Measurements from ENCODE around the gene ANKRD13B. TPM values are rescaled to one million over a fixed set of nuclear protein-coding genes. Genes with fewer than 3 reads are reported as not detected.

The ANKRD13B gene
- total and polyA plus RNA-seq, 3 donors from 2014 or later, result 32.8 to 59.8 (median 48.8) TPM

DNA sequence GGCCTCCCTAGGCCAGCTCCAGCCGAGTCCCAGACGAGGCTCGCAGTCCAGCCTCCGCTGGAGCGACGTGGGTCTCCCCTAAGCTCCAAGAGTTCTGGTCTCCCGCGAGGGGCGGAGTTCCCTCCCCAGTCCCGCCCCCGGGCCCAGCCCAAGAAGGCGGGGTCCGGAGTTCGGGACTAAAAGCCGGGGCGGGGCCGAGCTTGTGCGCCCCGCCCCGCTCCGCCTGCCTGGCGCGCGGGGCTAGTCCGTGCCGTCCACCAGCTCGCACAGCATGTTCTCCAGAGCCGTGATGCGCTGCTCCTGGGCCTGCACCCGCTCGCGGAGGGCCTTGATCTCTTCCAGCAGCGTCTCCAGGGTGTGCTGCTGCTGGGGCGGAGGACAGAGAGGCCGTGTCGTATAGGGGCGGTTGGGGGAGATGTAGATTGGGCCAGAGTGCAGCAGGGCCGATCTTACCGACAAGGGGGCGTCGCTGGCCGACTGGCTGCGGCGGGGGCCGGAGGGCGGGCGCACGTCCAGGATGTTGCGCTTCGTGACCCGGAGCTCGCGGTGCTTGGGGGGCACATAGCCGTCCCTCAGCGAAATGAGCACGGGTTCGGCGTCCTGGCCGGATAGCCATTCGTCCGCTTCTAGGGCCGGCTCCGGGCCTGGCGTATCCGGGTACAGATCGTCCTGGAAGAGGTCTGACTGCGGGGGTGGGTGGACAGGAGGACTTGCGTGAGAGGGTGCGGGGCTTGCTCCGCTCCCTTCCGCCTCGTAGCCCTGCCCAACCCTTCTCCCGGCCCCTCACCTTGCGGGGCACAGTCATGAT, 22.8 kb downstream of the ANKRD13B start:
- 2% methylated on average over 7 to 54 of the region's 74 CpGs for WGBS, 2 donors
- peaks cover 39% of the 10 kb centered on the region for H3K4me1 ChIP-seq
- no peaks in the 10 kb centered on the region for H3K27me3 ChIP-seq
- no peaks in the 10 kb centered on the region for H3K36me3 ChIP-seq (ENCODE audit: low read depth, missing control alignments)
- H3K9me3 ChIP-seq, result no peaks in the 10 kb centered on the region
- peak overlapping the region; percentile 36 to 51 for H3K4me3 ChIP-seq
- DNase-seq, result peak; percentile 91
- intact Hi-C loops (cut with DNase I; ENCODE audit: low total_unique reads), result no loop called here
- TF ChIP-seq, protein P1, sequence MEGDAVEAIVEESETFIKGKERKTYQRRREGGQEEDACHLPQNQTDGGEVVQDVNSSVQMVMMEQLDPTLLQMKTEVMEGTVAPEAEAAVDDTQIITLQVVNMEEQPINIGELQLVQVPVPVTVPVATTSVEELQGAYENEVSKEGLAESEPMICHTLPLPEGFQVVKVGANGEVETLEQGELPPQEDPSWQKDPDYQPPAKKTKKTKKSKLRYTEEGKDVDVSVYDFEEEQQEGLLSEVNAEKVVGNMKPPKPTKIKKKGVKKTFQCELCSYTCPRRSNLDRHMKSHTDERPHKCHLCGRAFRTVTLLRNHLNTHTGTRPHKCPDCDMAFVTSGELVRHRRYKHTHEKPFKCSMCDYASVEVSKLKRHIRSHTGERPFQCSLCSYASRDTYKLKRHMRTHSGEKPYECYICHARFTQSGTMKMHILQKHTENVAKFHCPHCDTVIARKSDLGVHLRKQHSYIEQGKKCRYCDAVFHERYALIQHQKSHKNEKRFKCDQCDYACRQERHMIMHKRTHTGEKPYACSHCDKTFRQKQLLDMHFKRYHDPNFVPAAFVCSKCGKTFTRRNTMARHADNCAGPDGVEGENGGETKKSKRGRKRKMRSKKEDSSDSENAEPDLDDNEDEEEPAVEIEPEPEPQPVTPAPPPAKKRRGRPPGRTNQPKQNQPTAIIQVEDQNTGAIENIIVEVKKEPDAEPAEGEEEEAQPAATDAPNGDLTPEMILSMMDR (IDR thresholded peaks at IDR 0.05), result no peak
- TF ChIP-seq POLR2A (IDR thresholded peaks at IDR 0.05), result no peak
- peak overlapping the region; percentile 61 to 70 for H3K27ac ChIP-seq

DNA sequence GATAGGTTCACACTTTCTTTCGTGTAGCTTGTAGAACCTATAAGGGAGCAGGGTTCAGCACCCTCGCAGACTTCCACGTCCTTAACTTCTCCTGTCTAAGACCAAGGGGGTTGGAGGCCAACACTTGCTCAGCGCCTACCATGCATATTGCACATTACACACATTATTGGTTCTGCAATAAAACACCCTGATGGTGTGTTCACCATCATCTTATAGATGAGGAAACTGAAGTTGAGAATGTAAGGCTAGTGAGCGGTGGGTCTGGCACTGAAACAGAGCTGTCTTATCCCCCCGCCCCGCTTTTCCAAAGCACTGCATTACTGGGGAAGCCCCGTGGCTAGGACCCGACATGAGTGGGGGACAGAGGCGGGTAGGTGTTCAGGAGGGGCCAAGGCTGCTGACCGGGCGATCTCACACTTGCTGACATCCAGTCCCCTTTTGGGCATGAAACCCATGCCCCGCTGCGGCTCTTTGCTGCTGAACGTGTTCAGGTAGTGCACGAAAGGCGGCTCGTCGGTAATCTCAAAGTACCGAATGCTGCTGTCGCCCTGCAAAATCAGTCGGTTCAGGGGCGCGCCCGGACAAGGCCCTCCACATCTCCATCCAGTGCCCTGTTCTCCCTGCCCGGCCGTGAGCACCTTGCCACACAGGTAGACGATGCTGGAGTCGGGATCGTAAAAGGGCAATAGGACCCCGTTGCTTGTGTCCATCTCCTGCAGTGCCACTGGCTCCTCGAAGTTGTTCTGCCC, 23.5 kb downstream of the ANKRD13B start:
- peaks cover 39% of the 10 kb centered on the region for H3K4me1 ChIP-seq
- WGBS, 2 donors, result 42 to 43% methylated on average over 29 to 32 of the region's 32 CpGs
- no peaks in the 10 kb centered on the region for H3K9me3 ChIP-seq
- H3K27ac ChIP-seq, result peak overlapping the region; percentile 61 to 70
- TF ChIP-seq POLR2A (IDR thresholded peaks at IDR 0.05), result no peak
- TF ChIP-seq, protein P1 (IDR thresholded peaks at IDR 0.05), result no peak
- peak overlapping the region in 1 of 2 donors; percentile 51 for H3K4me3 ChIP-seq
- intact Hi-C loops (cut with DNase I; ENCODE audit: low total_unique reads), result no loop called here
- no peaks in the 10 kb centered on the region for H3K36me3 ChIP-seq (ENCODE audit: low read depth, missing control alignments)
- no peaks in the 10 kb centered on the region for H3K27me3 ChIP-seq
- DNase-seq, result no peak

DNA sequence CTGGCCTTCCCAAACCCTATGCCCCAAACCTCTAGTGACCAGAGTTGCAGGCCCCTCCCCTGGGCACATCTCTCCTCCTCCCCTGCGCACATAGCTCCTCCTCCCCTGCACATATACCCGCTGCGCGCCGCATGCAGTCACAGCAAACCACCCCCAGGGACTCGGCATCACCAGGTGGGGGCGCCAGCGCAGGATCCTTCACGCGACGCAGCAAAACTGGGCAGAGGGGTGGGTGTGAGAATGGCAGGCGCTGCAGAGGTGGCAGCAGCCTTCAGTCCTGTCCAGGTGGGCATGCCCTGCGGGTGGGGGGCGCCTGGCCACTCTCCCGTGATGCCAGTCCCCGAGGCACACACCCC, 24.2 kb downstream of the ANKRD13B start:
- intact Hi-C loops (cut with DNase I; ENCODE audit: low total_unique reads), result no loop called here

DNA sequence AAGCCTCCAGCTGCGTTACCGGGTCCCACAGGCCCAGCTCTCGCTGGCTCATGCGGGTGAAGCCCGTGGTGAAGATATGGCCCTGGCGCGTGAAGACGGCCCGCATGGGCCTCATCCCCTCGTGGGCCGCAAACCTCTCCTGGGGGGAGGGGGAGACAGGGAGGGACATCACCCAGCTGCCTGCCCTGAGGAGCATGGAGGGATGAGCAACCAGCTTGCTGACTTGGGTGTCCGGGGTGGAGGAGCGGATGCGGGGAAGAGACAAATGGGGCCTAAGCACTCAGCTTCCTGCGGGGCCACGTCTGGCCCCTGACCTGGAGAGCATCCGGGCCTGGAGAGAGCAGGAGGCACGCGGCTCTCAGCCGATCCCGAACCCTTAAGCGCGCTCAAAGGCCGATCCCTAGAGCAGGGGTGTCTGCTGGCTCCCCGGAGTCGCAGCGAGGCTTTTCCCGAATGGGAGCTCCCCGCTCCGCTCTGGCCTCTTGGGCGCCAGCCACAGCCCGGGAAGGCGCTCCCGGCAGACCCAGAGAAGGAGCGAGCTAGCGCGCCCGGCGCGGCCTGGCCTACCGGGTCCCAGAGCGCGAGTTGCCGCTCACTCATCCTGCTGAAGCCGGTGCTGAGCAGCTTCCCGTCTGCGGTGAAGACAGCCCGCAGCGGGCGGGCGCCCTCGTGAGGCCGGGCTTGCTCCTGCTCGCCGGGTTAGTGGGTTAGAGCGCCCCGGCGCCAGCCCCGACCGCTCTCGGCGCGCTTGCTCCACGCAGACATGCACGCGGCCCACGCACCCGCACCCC, 24.7 kb downstream of the ANKRD13B start:
- no peak for TF ChIP-seq POLR2A (IDR thresholded peaks at IDR 0.05)
- TF ChIP-seq, protein P1 (IDR thresholded peaks at IDR 0.05), result peak in 2 of 3 experiments; percentile 37 to 39
- no peaks in the 10 kb centered on the region for H3K9me3 ChIP-seq
- intact Hi-C loops (cut with DNase I; ENCODE audit: low total_unique reads), result no loop called here
- H3K4me3 ChIP-seq, result peak overlapping the region in 1 of 2 donors; percentile 31
- DNase-seq, result peak; percentile 75
- WGBS, 2 donors, result 37% methylated on average over 38 of the region's 68 CpGs; no CpG with 5 or more reads in 1 of the 2 donors
- peaks cover 39% of the 10 kb centered on the region for H3K4me1 ChIP-seq
- no peaks in the 10 kb centered on the region for H3K27me3 ChIP-seq
- no peaks in the 10 kb centered on the region for H3K36me3 ChIP-seq (ENCODE audit: low read depth, missing control alignments)
- H3K27ac ChIP-seq, result no peak overlapping the region

More for the DNA sequence above, 24.2 kb downstream of the ANKRD13B start:
- Histone ChIP-seq H3K27me3 (no peaks in the 10 kb centered on the region), H3K4me1 (peaks cover 39% of the 10 kb centered on the region), H3K36me3 (ENCODE audit: low read depth, missing control alignments) (no peaks in the 10 kb centered on the region), H3K9me3 (no peaks in the 10 kb centered on the region), H3K4me3 (peak overlapping the region in 1 of 2 donors; percentile 31), H3K27ac (no peak overlapping the region)
- TF ChIP-seq POLR2A (IDR thresholded peaks at IDR 0.05), result no peak
- TF ChIP-seq, protein P1 (IDR thresholded peaks at IDR 0.05), result peak; percentile 27 to 54 (median 28)
- 15 to 20% methylated on average over 11 to 16 of the region's 16 CpGs for WGBS, 2 donors
- peak; percentile 81 for DNase-seq
